SK-N-SH (cell line): ENCODE measurements around the gene TSPAN7. TPM values are rescaled to one million over a fixed set of nuclear protein-coding genes. Genes with fewer than 3 reads are reported as not detected.

Experiments
- CTCF ChIA-PET: fragments of 300-600, 350-600 bp; formaldehyde crosslinking; extraction: SDS; loops from one replicate; lab custom pipeline; 2021; lab: Yijun Ruan, JAX
- POLR2A ChIA-PET: fragments of 350-600 bp; sonication (Branson Sonifier 250); formaldehyde crosslinking; extraction: SDS; loops from one replicate; lab custom pipeline; 2020; ENCODE audit warnings: antibody characterized with exemption, inconsistent platforms; lab: Yijun Ruan, JAX
- DNase-seq: peaks from one replicate; pipeline ENCODE4 v3.0.0; 2012
- H2AFZ ChIP-seq: fragments of 200-600 bp; sonication (generic); 2 replicates; pipeline ENCODE4 v1.8.1; 2016; ENCODE audit warnings: antibody characterized with exemption, mild to moderate bottlenecking, low read depth
- H3F3A ChIP-seq: fragments of 200-600 bp; sonication (generic); replicated peaks from 2 replicates; pipeline ENCODE3; 2016; ENCODE audit warnings: antibody characterized with exemption, mild to moderate bottlenecking; ENCODE audit not compliant: insufficient read depth
- H3K27ac ChIP-seq, 2 experiments: fragments of 200-500 bp in 1 of 2; fragments of 200-600 bp in 1 of 2; sonication (Bioruptor generic) in 1 of 2; sonication (generic), shearing (Covaris generic) in 1 of 2; 2 replicates each; pipeline versions ENCODE4 v1.5.1 to v1.6.1; 2014 to 2016; ENCODE audit warnings: low read depth in 2 of 2, inconsistent platforms in 1 of 2, low read length in 1 of 2, mild to moderate bottlenecking in 1 of 2, mixed read lengths in 1 of 2
- H3K27me3 ChIP-seq: fragments of 200-600 bp; sonication (generic), shearing (Covaris generic); 2 replicates; pipeline ENCODE4 v1.6.1; 2016; ENCODE audit warnings: mixed run types; ENCODE audit not compliant: insufficient read depth
- H3K36me3 ChIP-seq, 2 experiments: fragments of 200-500 bp in 1 of 2; fragments of 200-600 bp in 1 of 2; sonication (Bioruptor generic) in 1 of 2; sonication (generic) in 1 of 2; replicated peaks in 1 of 2; 2 replicates each; pipeline versions ENCODE3 to v1.5.1; 2014 to 2016; ENCODE audit warnings: low read length in 1 of 2, mild to moderate bottlenecking in 1 of 2; ENCODE audit not compliant: insufficient read depth in 2 of 2, control insufficient read depth in 1 of 2
- H3K4me1 ChIP-seq, 2 experiments: fragments of 200-500 bp in 1 of 2; fragments of 200-600 bp in 1 of 2; sonication (Bioruptor generic) in 1 of 2; sonication (generic), shearing (Covaris generic) in 1 of 2; 2 replicates each; pipeline versions ENCODE4 v1.5.1 to v1.6.1; 2014 to 2016; ENCODE audit warnings: low read depth in 1 of 2, low read length in 1 of 2, mixed run types in 1 of 2; ENCODE audit not compliant: insufficient read depth in 2 of 2, control insufficient read depth in 1 of 2
- H3K4me2 ChIP-seq: fragments of 200-600 bp; sonication (generic), shearing (Covaris generic); 2 replicates; pipeline ENCODE4 v1.6.1; 2017; ENCODE audit warnings: mixed run types
- H3K4me3 ChIP-seq, 2 experiments: fragments of 200-500 bp in 1 of 2; fragments of 200-600 bp in 1 of 2; sonication (Bioruptor generic) in 1 of 2; sonication (generic), shearing (Covaris generic) in 1 of 2; 2 replicates each; pipeline versions ENCODE4 v1.5.1 to v1.8.1; 2014 to 2016; ENCODE audit warnings: low read depth in 2 of 2, inconsistent platforms in 1 of 2, low read length in 1 of 2, mild to moderate bottlenecking in 1 of 2, mixed read lengths in 1 of 2, moderate library complexity in 1 of 2
- H3K79me2 ChIP-seq: fragments of 200-600 bp; sonication (generic); 2 replicates; pipeline ENCODE4 v1.8.1; 2017; ENCODE audit warnings: mild to moderate bottlenecking; ENCODE audit not compliant: insufficient read depth
- H3K9ac ChIP-seq: fragments of 200-600 bp; sonication (generic); 2 replicates; pipeline ENCODE4 v1.6.1; 2017; ENCODE audit warnings: mixed run types
- H3K9me2 ChIP-seq: fragments of 200-600 bp; sonication (generic); 2 replicates; pipeline ENCODE4 v1.6.1; 2017; ENCODE audit warnings: mixed run types
- H3K9me3 ChIP-seq: fragments of 200-600 bp; sonication (generic); 2 replicates; pipeline ENCODE4 v1.6.1; 2017; ENCODE audit warnings: mixed run types, mild to moderate bottlenecking, moderate library complexity
- H4K20me1 ChIP-seq: fragments of 200-600 bp; sonication (generic); 2 replicates; pipeline ENCODE4 v1.6.1; 2017; ENCODE audit warnings: mild to moderate bottlenecking, mixed run types; ENCODE audit not compliant: insufficient read depth
- CHD2 ChIP-seq: fragments of 150-350 bp; IDR thresholded peaks from 2 replicates; pipeline ENCODE4 v1.6.1; 2018; ENCODE audit warnings: low read length; ENCODE audit not compliant: partially characterized antibody
- EZH2phosphoT487 ChIP-seq: fragments of 200-600 bp; sonication (generic); IDR thresholded peaks from 2 replicates; pipeline ENCODE4 v1.6.1; 2017; ENCODE audit warnings: low read depth, mixed run types, mild to moderate bottlenecking, antibody characterized with exemption, moderate library complexity, borderline replicate concordance
- FOXJ3 ChIP-seq: sonication (generic); formaldehyde crosslinking; IDR thresholded peaks from 2 replicates; pipeline ENCODE4 v1.5.1; 2020; ENCODE audit warnings: mild to moderate bottlenecking, missing genetic modification reagents
- GABPA ChIP-seq: IDR thresholded peaks from 2 replicates; pipeline ENCODE4 v1.4.0; 2012; ENCODE audit warnings: low read depth, mild to moderate bottlenecking
- MEF2A ChIP-seq: IDR thresholded peaks from 2 replicates; pipeline ENCODE4 v1.4.0; 2012; ENCODE audit warnings: low read depth, borderline replicate concordance
- MXI1 ChIP-seq: IDR thresholded peaks from 2 replicates; pipeline ENCODE4 v1.6.1; 2012; ENCODE audit warnings: mild to moderate bottlenecking, low read depth, low read length, improper control_type of control experiment
- NFIC ChIP-seq: IDR thresholded peaks from 2 replicates; pipeline ENCODE4 v1.4.0; 2012; ENCODE audit warnings: borderline replicate concordance
- TEAD4 ChIP-seq: IDR thresholded peaks from 2 replicates; pipeline ENCODE4 v1.4.0; 2012; ENCODE audit warnings: mild to moderate bottlenecking, borderline replicate concordance; ENCODE audit not compliant: insufficient read depth
- YY1 ChIP-seq: IDR thresholded peaks from 2 replicates; pipeline ENCODE4 v1.4.0; 2012; ENCODE audit warnings: low read depth, mild to moderate bottlenecking
- WGBS: methylation state at CpG from one replicate; pipeline ENCODE4 v1.1.6; 2017; ENCODE audit warnings: low lambda C conversion rate; 5-methylcytosine and 5-hydroxymethylcytosine counted together
- polyA plus RNA-seq, 3 experiments: library from polyadenylated mRNA; depleted of rRNA; stranded (reverse); fragments of >200 nt; gene quantifications; 2 replicates each; pipeline ENCODE4 v1.2.3, GENCODE V29; 2012
- TF ChIP-seq, protein P1 (sequence below): fragments of 150-350 bp; IDR thresholded peaks from 2 replicates; pipeline ENCODE4 v1.6.1; 2017; ENCODE audit warnings: antibody characterized with exemption, low read length, low read depth, borderline replicate concordance
- TF ChIP-seq, protein P2 (sequence below): IDR thresholded peaks from 2 replicates; pipeline ENCODE4 v1.6.1; 2012; ENCODE audit warnings: mild to moderate bottlenecking, low read depth, low read length, moderate library complexity

TSPAN7 gene
- polyA plus RNA-seq, 1 of the 3 experiments (the other 2 are of a cell fraction) = 0.39 TPM

DNA sequence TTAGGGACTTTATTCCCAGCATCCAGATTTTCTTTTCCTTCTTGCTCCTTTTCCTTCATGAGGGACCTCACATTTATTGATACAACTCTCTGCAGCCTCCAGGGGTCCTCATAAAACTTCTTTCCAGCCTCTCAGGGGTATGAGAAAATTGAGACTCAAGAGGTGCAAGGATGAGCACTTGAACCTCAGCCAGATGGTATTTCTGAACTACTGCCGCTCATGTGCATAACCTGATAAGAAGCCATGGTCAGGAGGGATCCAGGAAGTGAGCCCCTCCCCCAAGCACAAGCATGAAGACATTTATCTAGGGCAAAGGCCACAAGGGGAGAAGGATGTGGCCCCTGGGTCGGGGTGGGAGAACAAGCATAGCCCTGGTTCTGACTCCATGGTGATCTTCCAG, 73.3 kb downstream of the TSPAN7 start (continued):
- TF ChIP-seq FOXJ3 (CRISPR knock-in tag) (no peak), EZH2phosphoT487 (no peak), NFIC (no peak), GABPA (no peak), TEAD4 (no peak), YY1 (no peak), MEF2A (no peak), MXI1 (no peak)
- TF ChIP-seq, protein P1, sequence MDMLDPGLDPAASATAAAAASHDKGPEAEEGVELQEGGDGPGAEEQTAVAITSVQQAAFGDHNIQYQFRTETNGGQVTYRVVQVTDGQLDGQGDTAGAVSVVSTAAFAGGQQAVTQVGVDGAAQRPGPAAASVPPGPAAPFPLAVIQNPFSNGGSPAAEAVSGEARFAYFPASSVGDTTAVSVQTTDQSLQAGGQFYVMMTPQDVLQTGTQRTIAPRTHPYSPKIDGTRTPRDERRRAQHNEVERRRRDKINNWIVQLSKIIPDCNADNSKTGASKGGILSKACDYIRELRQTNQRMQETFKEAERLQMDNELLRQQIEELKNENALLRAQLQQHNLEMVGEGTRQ = no peak

DNA sequence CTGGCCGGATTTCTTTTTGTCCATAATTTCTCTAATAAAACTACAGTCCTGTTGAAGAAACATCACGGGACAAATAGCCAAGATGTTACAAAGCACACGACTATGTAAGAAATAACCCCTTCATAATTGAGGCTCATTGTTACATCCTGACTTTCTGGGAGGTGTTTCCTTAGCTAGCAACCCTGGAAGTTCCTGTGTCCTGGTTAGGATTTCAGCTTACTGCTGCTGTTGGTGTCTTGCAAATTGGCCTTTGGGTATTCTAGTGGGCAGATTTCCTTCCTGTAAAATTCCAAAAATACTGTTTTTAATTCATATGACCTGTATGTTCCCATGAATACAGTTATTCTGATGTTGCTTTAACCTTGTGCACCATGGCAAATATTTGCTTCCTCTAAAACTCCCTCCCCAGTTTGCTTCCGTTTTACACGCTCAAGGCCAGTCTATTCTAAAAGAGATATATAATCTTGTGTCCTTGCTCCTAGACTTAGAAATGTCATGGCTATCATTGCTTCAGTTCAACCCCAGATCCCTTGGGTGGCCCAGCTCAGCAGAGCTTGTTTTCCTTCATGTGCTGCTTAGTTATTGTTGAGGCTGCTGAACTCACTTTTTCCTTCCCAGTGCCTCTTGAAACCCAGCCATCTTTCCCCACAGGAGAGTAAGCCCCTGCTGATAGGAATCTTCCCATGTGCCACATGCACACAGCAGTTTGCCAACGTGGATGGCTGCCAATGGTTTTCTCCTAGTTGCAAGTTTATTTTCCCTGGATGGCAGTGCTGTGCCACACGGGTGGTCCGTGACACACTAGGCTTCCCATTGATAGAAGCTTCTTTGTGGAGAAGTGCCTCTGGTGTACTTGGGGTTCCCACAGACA, 75.8 kb downstream of the TSPAN7 start:
- 34% methylated on average over 8 of the region's 8 CpGs for WGBS
- Histone ChIP-seq H3K9me3 (no peaks in the 10 kb centered on the region), H3K79me2 (no peaks in the 10 kb centered on the region), H4K20me1 (no peaks in the 10 kb centered on the region), H3K9ac (no peak overlapping the region), H3K36me3 (no peaks in the 10 kb centered on the region), H3K9me2 (no peaks in the 10 kb centered on the region), H3K4me1 (peaks cover 0 to 4% of the 10 kb centered on the region in 2 experiments; a peak in 1 of 4 replicates), H3K27me3 (peaks cover 4% of the 10 kb centered on the region; the same call in 1 of the 2 replicates), H3F3A (no peaks in the 10 kb centered on the region), H3K27ac (no peak overlapping the region), H2AFZ (no peak overlapping the region), H3K4me2 (no peak overlapping the region), H3K4me3 (no peak overlapping the region)
- CTCF ChIA-PET = no interaction called here
- TF ChIP-seq, protein P2, sequence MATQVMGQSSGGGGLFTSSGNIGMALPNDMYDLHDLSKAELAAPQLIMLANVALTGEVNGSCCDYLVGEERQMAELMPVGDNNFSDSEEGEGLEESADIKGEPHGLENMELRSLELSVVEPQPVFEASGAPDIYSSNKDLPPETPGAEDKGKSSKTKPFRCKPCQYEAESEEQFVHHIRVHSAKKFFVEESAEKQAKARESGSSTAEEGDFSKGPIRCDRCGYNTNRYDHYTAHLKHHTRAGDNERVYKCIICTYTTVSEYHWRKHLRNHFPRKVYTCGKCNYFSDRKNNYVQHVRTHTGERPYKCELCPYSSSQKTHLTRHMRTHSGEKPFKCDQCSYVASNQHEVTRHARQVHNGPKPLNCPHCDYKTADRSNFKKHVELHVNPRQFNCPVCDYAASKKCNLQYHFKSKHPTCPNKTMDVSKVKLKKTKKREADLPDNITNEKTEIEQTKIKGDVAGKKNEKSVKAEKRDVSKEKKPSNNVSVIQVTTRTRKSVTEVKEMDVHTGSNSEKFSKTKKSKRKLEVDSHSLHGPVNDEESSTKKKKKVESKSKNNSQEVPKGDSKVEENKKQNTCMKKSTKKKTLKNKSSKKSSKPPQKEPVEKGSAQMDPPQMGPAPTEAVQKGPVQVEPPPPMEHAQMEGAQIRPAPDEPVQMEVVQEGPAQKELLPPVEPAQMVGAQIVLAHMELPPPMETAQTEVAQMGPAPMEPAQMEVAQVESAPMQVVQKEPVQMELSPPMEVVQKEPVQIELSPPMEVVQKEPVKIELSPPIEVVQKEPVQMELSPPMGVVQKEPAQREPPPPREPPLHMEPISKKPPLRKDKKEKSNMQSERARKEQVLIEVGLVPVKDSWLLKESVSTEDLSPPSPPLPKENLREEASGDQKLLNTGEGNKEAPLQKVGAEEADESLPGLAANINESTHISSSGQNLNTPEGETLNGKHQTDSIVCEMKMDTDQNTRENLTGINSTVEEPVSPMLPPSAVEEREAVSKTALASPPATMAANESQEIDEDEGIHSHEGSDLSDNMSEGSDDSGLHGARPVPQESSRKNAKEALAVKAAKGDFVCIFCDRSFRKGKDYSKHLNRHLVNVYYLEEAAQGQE = no peak
- TF ChIP-seq FOXJ3 (CRISPR knock-in tag) (no peak), CHD2 (no peak)
- POLR2A ChIA-PET = no interaction called here
- no peak for DNase-seq
